Spleen (tissue), 11 donors: ENCODE measurements around the gene SLC1A7. TPM values are rescaled to one million over a fixed set of nuclear protein-coding genes. Genes with fewer than 3 reads are reported as not detected.

Experiments
- DNase-seq: peaks from one replicate; pipeline ENCODE4 v3.0.0-alpha.2; 2020
- H3K27ac ChIP-seq, 8 donors: fragments of 200-600 bp; sonication (generic) in 7 of 8; 1 replicate in 4 of 8; 2 replicates in 4 of 8; pipeline versions ENCODE4 v1.5.0 to v1.8.0; 2016 to 2021; ENCODE audit warnings: inconsistent platforms in 4 of 8, mild to moderate bottlenecking in 4 of 8, moderate library complexity in 1 of 8
- H3K27me3 ChIP-seq, 7 donors: fragments of 200-600 bp; sonication (generic) in 6 of 7; replicated peaks in 1 of 7; 1 replicate in 4 of 7; 2 replicates in 3 of 7; pipeline versions ENCODE4 v1.5.0 to v1.8.0; 2016 to 2021; ENCODE audit warnings: inconsistent platforms in 3 of 7, mild to moderate bottlenecking in 1 of 7
- H3K36me3 ChIP-seq, 6 donors: fragments of 200-600 bp; sonication (generic) in 5 of 6; 1 replicate in 4 of 6; 2 replicates in 2 of 6; pipeline versions ENCODE4 v1.5.0 to v1.8.0; 2016 to 2021; ENCODE audit warnings: inconsistent platforms in 2 of 6
- H3K4me1 ChIP-seq, 6 donors: fragments of 200-600 bp; sonication (generic) in 5 of 6; 1 replicate in 3 of 6; 2 replicates in 3 of 6; pipeline versions ENCODE4 v1.5.0 to v1.8.0; 2016 to 2021; ENCODE audit warnings: inconsistent platforms in 3 of 6
- H3K4me3 ChIP-seq, 8 donors: fragments of 200-600 bp; sonication (generic) in 7 of 8; 1 replicate in 4 of 8; 2 replicates in 4 of 8; pipeline versions ENCODE4 v1.5.0 to v1.8.0; 2016 to 2021; ENCODE audit warnings: inconsistent platforms in 4 of 8, mild to moderate bottlenecking in 4 of 8, moderate library complexity in 2 of 8
- H3K9me3 ChIP-seq, 8 donors: fragments of 200-600 bp; sonication (generic) in 7 of 8; 1 replicate in 4 of 8; 2 replicates in 4 of 8; pipeline versions ENCODE4 v1.5.0 to v1.8.0; 2016 to 2021; ENCODE audit warnings: inconsistent platforms in 4 of 8
- POLR2A ChIP-seq, 3 donors: fragments of 450-650 bp; IDR thresholded peaks; one replicate each; pipeline ENCODE4 v1.5.1; 2017; ENCODE audit warnings: antibody characterized with exemption in 3 of 3, mild to moderate bottlenecking in 1 of 3
- POLR2AphosphoS5 ChIP-seq, 3 donors: sonication (generic); formaldehyde crosslinking; IDR thresholded peaks; one replicate each; pipeline ENCODE4 v1.5.1; 2017; ENCODE audit warnings: antibody characterized with exemption in 3 of 3
- WGBS, 5 donors: extraction: QIAGEN DNeasy Blood & Tissue Kit in 3 of 5; methylation state at CpG; one replicate each; pipeline versions ENCODE4 v1.1.5 to v1.1.7; 2013 to 2018; 5-methylcytosine and 5-hydroxymethylcytosine counted together
- intact Hi-C: fragments of 100-400 bp; cut with DNase I; formaldehyde crosslinking; loops from one replicate; pipeline ENCODE4 v1.15.0; 2023; ENCODE audit warnings: low total_unique reads
- polyA plus RNA-seq, 3 donors: library from polyadenylated mRNA; stranded (reverse); fragments of 200-250 nt; gene quantifications; one replicate each; pipeline ENCODE4 v1.2.1, GENCODE V29; 2013
- total RNA-seq, 7 donors: library from RNA; depleted of rRNA in 3 of 7; stranded (reverse); fragments of >200 nt in 3 of 7; fragmentation: NEBNext Ultra II Directional in 4 of 7; extraction: Animal tissue kit (Norgen Biotek cat#: 25700) in 4 of 7; gene quantifications; one replicate each; pipeline versions ENCODE4 v1.1.0 to v1.2.1, GENCODE V29; 2016 to 2021
- TF ChIP-seq, protein P1 (sequence below), 11 experiments: fragments of 200-600 bp in 7 of 11; fragments of 450-650 bp in 4 of 11; sonication (generic) in 4 of 11; IDR thresholded peaks in 8 of 11; conservative IDR thresholded peaks in 3 of 11; 1 replicate in 7 of 11; 2 replicates in 4 of 11; pipeline versions ENCODE4 v1.4.0 to v1.8.0; 2016 to 2021; ENCODE audit warnings: antibody characterized with exemption in 11 of 11, inconsistent platforms in 4 of 11, mild to moderate bottlenecking in 1 of 11
- donor health status: healthy with polysubstance abuse.
- donor health status: DM: no; HTN: no; CAD: no; lungs with moderate emphysema.
- donor health status: DM: no; HTN: no; CAD: no.
- donor health status: Bipolar disorder and iron deficiency.
- donor health status: healthy.
- donor health status: DM: no; HTN: no; CAD: no.
- donor health status: DM: yes; HTN: yes; CAD: no.

SLC1A7 gene
- total and polyA plus RNA-seq, 10 donors = 0.02 to 0.19 (median 0.08) TPM; not detected in 6

DNA sequence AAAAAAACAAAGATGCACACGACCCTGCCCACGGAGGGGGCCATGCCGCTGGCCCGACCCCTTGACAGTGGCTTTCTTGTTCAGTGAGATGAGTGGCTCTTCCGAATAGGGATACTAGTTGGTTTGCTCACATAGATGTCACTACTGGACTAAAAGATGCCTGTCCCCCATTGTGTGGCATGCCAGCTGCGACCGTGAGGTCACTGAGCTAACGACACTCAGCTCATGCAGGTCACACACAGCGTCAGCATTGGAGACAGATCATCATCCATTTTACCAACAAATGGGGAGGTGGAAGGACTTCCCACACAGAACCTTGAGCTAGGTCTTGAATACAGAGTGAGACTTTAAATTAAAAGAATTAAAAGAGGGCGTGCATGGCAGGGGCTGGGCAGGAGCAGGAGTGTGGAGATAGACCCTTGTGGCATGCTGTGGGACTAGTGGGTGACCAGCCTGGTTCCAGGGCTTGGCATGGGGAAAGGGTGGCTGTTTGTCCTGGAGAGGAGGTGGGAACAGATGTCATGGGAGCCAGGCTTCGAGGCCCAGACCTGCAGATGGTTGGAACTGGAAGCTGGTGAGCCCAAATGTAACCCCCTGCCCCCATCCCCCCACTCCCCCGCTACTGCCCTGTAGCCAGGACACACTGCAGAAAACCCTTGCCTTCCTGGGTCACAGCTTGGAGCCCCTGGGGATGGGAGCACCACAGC lies 12.4 kb downstream of the SLC1A7 start:
- Histone ChIP-seq H3K9me3 (no peaks in the 10 kb centered on the region), H3K4me3 (no peak overlapping the region), H3K27me3 (no peaks in the 10 kb centered on the region), H3K27ac (peak overlapping the region in 1 of 8 donors; percentile 55), H3K4me1 (peaks cover 0 to under 1% (median 0%) of the 10 kb centered on the region in 6 donors), H3K36me3 (no peaks in the 10 kb centered on the region)
- intact Hi-C loops = no loop called here
- WGBS, 5 donors = 70 to 81% (median 79%) methylated on average over 11 to 12 of the region's 12 CpGs
- DNase-seq = peak; percentile 48
- TF ChIP-seq POLR2A (IDR thresholded peaks at IDR 0.05) (no peak), POLR2AphosphoS5 (IDR thresholded peaks at IDR 0.05) (no peak)
- TF ChIP-seq, protein P1, sequence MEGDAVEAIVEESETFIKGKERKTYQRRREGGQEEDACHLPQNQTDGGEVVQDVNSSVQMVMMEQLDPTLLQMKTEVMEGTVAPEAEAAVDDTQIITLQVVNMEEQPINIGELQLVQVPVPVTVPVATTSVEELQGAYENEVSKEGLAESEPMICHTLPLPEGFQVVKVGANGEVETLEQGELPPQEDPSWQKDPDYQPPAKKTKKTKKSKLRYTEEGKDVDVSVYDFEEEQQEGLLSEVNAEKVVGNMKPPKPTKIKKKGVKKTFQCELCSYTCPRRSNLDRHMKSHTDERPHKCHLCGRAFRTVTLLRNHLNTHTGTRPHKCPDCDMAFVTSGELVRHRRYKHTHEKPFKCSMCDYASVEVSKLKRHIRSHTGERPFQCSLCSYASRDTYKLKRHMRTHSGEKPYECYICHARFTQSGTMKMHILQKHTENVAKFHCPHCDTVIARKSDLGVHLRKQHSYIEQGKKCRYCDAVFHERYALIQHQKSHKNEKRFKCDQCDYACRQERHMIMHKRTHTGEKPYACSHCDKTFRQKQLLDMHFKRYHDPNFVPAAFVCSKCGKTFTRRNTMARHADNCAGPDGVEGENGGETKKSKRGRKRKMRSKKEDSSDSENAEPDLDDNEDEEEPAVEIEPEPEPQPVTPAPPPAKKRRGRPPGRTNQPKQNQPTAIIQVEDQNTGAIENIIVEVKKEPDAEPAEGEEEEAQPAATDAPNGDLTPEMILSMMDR (IDR thresholded peaks at IDR 0.05 in 8 of 11, conservative IDR thresholded peaks at IDR 0.05 in 3 of 11) = no peak

DNA sequence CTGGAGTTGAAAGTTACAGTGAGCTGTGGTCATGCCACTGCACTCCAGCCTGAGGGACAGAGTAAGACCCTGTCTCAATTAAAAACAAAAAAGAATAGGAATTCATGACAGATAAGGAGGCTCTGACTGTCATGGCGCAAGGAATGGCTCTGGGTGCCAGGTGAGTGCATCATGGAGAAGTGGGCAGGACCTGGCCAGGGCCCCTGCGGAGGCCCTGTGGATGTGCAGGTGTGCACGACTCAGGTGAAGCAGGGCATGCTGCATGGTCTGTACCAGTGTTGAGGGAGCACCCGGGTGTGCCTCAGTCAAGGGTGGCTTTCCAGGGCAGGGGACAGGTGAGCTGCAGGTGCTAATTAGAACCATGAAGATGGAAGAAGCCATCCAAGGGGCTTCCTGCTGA lies 14.0 kb downstream of the SLC1A7 start:
- H3K9me3 ChIP-seq = no peaks in the 10 kb centered on the region
- TF ChIP-seq, protein P1 (IDR thresholded peaks at IDR 0.05 in 8 of 11, conservative IDR thresholded peaks at IDR 0.05 in 3 of 11) = no peak
- no peak for TF ChIP-seq POLR2A (IDR thresholded peaks at IDR 0.05)
- no peak for TF ChIP-seq POLR2AphosphoS5 (IDR thresholded peaks at IDR 0.05)
- intact Hi-C loops = no loop called here
- H3K27me3 ChIP-seq = no peaks in the 10 kb centered on the region
- H3K27ac ChIP-seq = no peak overlapping the region
- 79 to 94% (median 92%) methylated on average over 4 of the region's 4 CpGs for WGBS, 5 donors
- H3K36me3 ChIP-seq = no peaks in the 10 kb centered on the region
- DNase-seq = peak; percentile 28
- no peaks in the 10 kb centered on the region for H3K4me1 ChIP-seq
- no peak overlapping the region for H3K4me3 ChIP-seq

DNA sequence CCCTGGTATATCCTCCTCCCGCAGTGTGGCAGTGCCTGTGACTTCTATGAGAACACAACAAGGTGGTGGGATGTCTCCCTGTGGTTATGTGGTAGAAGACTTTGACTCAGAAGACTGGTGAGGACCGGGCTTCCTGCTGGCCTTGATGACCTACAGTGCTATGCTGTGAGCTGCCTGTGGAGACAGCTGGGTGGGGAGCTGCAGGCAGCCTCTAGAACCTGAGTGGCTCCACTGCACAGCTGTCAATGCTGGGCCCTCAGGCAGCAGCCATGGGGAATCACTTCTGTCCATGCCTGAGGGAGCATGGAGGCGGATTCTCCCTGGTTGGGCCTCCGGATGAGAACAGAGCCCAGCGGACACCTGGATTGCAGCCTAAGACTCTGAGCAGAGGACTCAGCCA lies 14.9 kb downstream of the SLC1A7 start:
- H3K9me3 ChIP-seq = no peaks in the 10 kb centered on the region
- intact Hi-C loops = no loop called here
- 82 to 98% (median 87%) methylated on average over 4 to 5 of the region's 5 CpGs for WGBS, 5 donors
- no peak overlapping the region for H3K4me3 ChIP-seq
- no peaks in the 10 kb centered on the region for H3K4me1 ChIP-seq
- no peaks in the 10 kb centered on the region for H3K36me3 ChIP-seq
- H3K27ac ChIP-seq = no peak overlapping the region
- no peak for DNase-seq
- no peaks in the 10 kb centered on the region for H3K27me3 ChIP-seq
- no peak for TF ChIP-seq POLR2A (IDR thresholded peaks at IDR 0.05)
- TF ChIP-seq, protein P1 (IDR thresholded peaks at IDR 0.05 in 8 of 11, conservative IDR thresholded peaks at IDR 0.05 in 3 of 11) = no peak
- TF ChIP-seq POLR2AphosphoS5 (IDR thresholded peaks at IDR 0.05) = no peak

DNA sequence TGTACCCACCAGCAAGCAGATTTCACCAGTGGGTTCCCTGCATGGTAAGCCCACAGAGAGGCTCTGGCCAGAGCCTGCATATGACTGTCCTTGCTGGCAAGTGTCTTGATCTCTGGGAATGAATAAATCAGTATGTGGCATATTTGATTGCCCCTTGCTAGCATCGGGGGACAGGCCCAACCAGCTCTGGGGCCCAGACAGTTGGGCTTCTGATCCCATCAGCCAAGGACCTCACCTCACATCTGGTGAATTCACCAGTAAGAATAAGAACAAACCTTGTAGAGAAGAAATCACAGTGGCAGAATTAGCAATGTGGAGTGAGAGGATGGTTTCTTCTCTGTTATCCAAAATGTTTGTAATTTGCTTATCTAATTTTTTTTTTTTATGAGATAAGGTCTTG lies 15.9 kb downstream of the SLC1A7 start:
- DNase-seq = no peak
- TF ChIP-seq POLR2A (IDR thresholded peaks at IDR 0.05) (no peak), POLR2AphosphoS5 (IDR thresholded peaks at IDR 0.05) (no peak)
- TF ChIP-seq, protein P1 (IDR thresholded peaks at IDR 0.05 in 8 of 11, conservative IDR thresholded peaks at IDR 0.05 in 3 of 11) = no peak
- H3K9me3 ChIP-seq = no peaks in the 10 kb centered on the region
- no peak overlapping the region for H3K27ac ChIP-seq
- no peaks in the 10 kb centered on the region for H3K4me1 ChIP-seq
- peaks cover 0 to 8% (median 0%) of the 10 kb centered on the region in 7 donors for H3K27me3 ChIP-seq
- WGBS, 5 donors = 82 to 100% (median 86%) methylated on average over 1 of the region's 1 CpG
- no peak overlapping the region for H3K4me3 ChIP-seq
- H3K36me3 ChIP-seq = no peaks in the 10 kb centered on the region
- intact Hi-C loops = no loop called here
